Kidney (tissue), 14 donors: ENCODE results near the gene VLDLR. TPM values are rescaled to one million over a fixed set of nuclear protein-coding genes. Genes with fewer than 3 reads are reported as not detected.

Experiments used
- DNase-seq, 5 donors: peaks; one replicate each; pipeline ENCODE4 v3.0.0-alpha.2; 2013 to 2020
- FAIRE-seq: peaks from 2 replicates; lab custom pipeline; 2012; peaks lifted over from hg19 to GRCh38; lab: Jason Lieb, UNC
- H3K27ac ChIP-seq, 2 donors: one replicate each; pipeline ENCODE4 v1.7.0; 2013; ENCODE audit warnings: low read depth in 2 of 2, low read length in 2 of 2, inconsistent platforms in 1 of 2
- H3K27me3 ChIP-seq: one replicate; pipeline ENCODE4 v1.7.1; 2013; ENCODE audit warnings: low read length, inconsistent platforms; ENCODE audit not compliant: control insufficient read depth, insufficient read depth
- H3K36me3 ChIP-seq, 3 donors: one replicate each; pipeline versions ENCODE4 v1.7.0 to v1.7.1; 2013; ENCODE audit warnings: low read length in 3 of 3, control low read depth in 1 of 3, inconsistent platforms in 1 of 3; ENCODE audit not compliant: insufficient read depth in 3 of 3, control insufficient read depth in 2 of 3
- H3K4me1 ChIP-seq, 3 donors: one replicate each; pipeline versions ENCODE4 v1.7.0 to v1.7.1; 2013; ENCODE audit warnings: low read length in 3 of 3, inconsistent platforms in 1 of 3, low read depth in 1 of 3; ENCODE audit not compliant: control insufficient read depth in 2 of 3, insufficient read depth in 2 of 3
- H3K4me3 ChIP-seq, 3 donors: one replicate each; pipeline versions ENCODE4 v1.7.0 to v1.8.1; 2013; ENCODE audit warnings: low read length in 3 of 3, control low read depth in 1 of 3, inconsistent platforms in 1 of 3
- H3K9ac ChIP-seq, 3 donors: one replicate each; pipeline versions ENCODE4 v1.7.0 to v1.7.1; 2013; ENCODE audit warnings: low read length in 3 of 3, control low read depth in 1 of 3, inconsistent platforms in 1 of 3
- H3K9me3 ChIP-seq, 3 donors: one replicate each; pipeline versions ENCODE4 v1.7.0 to v1.7.1; 2013; ENCODE audit warnings: low read length in 3 of 3, control low read depth in 1 of 3, inconsistent platforms in 1 of 3; ENCODE audit not compliant: control insufficient read depth in 2 of 3, insufficient read depth in 1 of 3
- CTCF ChIP-seq: IDR thresholded peaks from 3 replicates; pipeline ENCODE4 v1.5.1; 2012; ENCODE audit warnings: mild to moderate bottlenecking, moderate library complexity, borderline replicate concordance; ENCODE audit not compliant: insufficient read depth; ENCODE audit errors: extremely low read depth
- intact Hi-C: fragments of 100-400 bp; cut with DNase I; formaldehyde crosslinking; loops from one replicate; pipeline ENCODE4 v1.11.1; 2022
- polyA plus RNA-seq: library from polyadenylated mRNA; stranded (reverse); fragments of 350-450 nt; fragmentation: Illumina TruSeq; extraction: RNeasy Lipid Tissue Mini Kit (QIAGEN cat#74804); gene quantifications from one replicate; pipeline ENCODE4 v1.2.3, GENCODE V29; 2014; ENCODE audit warnings: low read depth, low replicate concordance; ENCODE audit not compliant: insufficient read depth
- total RNA-seq: library from RNA; stranded (reverse); fragmentation: NEBNext Ultra II Directional; extraction: Animal tissue kit (Norgen Biotek cat#: 25700); gene quantifications from one replicate; pipeline ENCODE4 v1.2.1, GENCODE V29; 2021
- donor health status: control.
- donor health status: control.
- donor health status: control.
- donor health status: control.
- donor health status: control.
- donor health status: DM: yes; HTN: yes; CAD: no.
- donor health status: Normal renal cell carcinoma (clear cell type).

The VLDLR gene
- total and polyA plus RNA-seq, 2 donors from 2014 or later: 8.6 to 24.2 TPM

GRCh38 chr9:2673161-2673560 is 51.6 kb downstream of the VLDLR start:
- Histone ChIP-seq H3K27me3 (no peaks in the 10 kb centered on the region), H3K27ac (no peak overlapping the region), H3K36me3 (no peaks in the 10 kb centered on the region), H3K4me1 (peaks cover 0 to 15% (median 0%) of the 10 kb centered on the region in 3 donors), H3K9ac (no peak overlapping the region), H3K4me3 (no peak overlapping the region), H3K9me3 (no peaks in the 10 kb centered on the region)
- FAIRE-seq: no peak
- intact Hi-C loops: no loop called here
- no peak for TF ChIP-seq CTCF
- DNase-seq: no peak

GRCh38 chr9:2674141-2674824 is 52.7 kb downstream of the VLDLR start:
- no peak for DNase-seq
- Histone ChIP-seq H3K4me1 (peaks cover 0 to 19% (median 0%) of the 10 kb centered on the region in 3 donors), H3K9ac (no peak overlapping the region), H3K4me3 (no peak overlapping the region), H3K27me3 (no peaks in the 10 kb centered on the region), H3K27ac (no peak overlapping the region), H3K9me3 (no peaks in the 10 kb centered on the region), H3K36me3 (no peaks in the 10 kb centered on the region)
- TF ChIP-seq CTCF: no peak
- intact Hi-C loops: no loop called here
- peak; percentile 92 for FAIRE-seq

GRCh38 chr9:2675834-2676233 is 54.2 kb downstream of the VLDLR start:
- H3K9me3 ChIP-seq: no peaks in the 10 kb centered on the region
- H3K4me1 ChIP-seq: peaks cover 0 to 19% (median 0%) of the 10 kb centered on the region in 3 donors
- H3K9ac ChIP-seq: no peak overlapping the region
- H3K27ac ChIP-seq: no peak overlapping the region
- H3K4me3 ChIP-seq: no peak overlapping the region
- DNase-seq: no peak
- H3K36me3 ChIP-seq: no peaks in the 10 kb centered on the region
- intact Hi-C loops: no loop called here
- no peak for FAIRE-seq
- TF ChIP-seq CTCF: no peak
- no peaks in the 10 kb centered on the region for H3K27me3 ChIP-seq
